ENCODE results near the gene SPDYE4.

DNA sequence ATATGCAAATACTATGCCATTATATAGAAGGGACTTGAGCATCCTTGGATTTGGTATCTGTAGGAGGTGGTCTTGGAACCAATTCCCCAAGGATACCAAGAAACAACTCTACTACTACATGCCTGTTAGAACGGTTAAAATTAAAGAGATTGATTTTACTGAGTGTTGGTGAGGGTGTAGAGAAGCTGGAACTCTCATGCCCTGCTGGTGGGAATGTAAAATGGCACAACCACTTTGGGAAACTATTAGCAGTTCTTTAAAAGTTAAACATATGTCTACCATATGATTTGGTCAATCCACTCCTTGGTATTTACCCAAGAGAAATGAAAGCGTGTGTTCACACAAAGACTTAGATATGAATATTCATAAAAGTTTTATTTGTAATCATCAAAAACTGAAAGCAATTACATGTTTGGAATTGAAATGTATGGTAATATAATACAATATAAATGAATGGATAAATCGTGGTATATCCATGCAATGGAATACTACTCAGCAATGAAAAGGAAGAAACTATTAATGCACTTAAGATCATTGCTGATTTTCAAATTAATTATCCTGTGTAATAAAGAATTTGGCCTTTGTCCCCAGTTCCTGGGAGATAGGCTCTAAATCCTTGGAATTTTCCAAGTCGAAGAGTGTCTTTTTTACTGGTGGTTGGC is 33.0 kb upstream of the SPDYE4 start:
- TF ChIP-seq CTCF (conservative IDR thresholded peaks at IDR 0.05 in 1 of 2, IDR thresholded peaks at IDR 0.05 in 1 of 2; ENCODE audit: extremely low read depth in 1 of 2, insufficient read depth in 1 of 2, low read depth in 1 of 2, low read length in 2 of 2) (no peak), EZH2 (IDR thresholded peaks at IDR 0.05; ENCODE audit: borderline replicate concordance, low read length) (no peak)

All from mammary epithelial cell (primary cell).